ENCODE data around the gene ITCH. TPM values are rescaled to one million over a fixed set of nuclear protein-coding genes. Genes with fewer than 3 reads are reported as not detected.
"Not testable (repeated sequence)": the region's sequence is repeated elsewhere in the genome, so short reads cannot be mapped to it uniquely, and the experiment has no call there.

Gene ITCH
- total RNA-seq, 4 donors from 2014 or later: 35.2 to 82.8 (median 65.3) TPM

GRCh38 chr20:34479627-34480026, 116.6 kb downstream of the ITCH start:
- no peak overlapping the region for H3K27ac ChIP-seq
- H3K36me3 ChIP-seq: peaks cover 2 to 58% (median 25%) of the 10 kb centered on the region in 4 donors
- intact Hi-C loops (cut with DNase I; ENCODE audit: low total_unique reads): loop anchor here (10.0 kb wide), 1 partner anchor 855 kb away; no protein-coding TSS in a partner anchor
- H3K27me3 ChIP-seq: no peaks in the 10 kb centered on the region
- no peak overlapping the region for H3K4me3 ChIP-seq
- WGBS, 2 donors (ENCODE audit: low coverage in 1 of 2): 60 to 82% methylated on average over 1 to 4 of the region's 4 CpGs
- TF ChIP-seq EP300 (IDR thresholded peaks at IDR 0.05; ENCODE audit: low read depth): no peak
- no peak for TF ChIP-seq POLR2A (IDR thresholded peaks at IDR 0.05)
- TF ChIP-seq POLR2AphosphoS5 (IDR thresholded peaks at IDR 0.05): no peak
- no peak for TF ChIP-seq CTCF (IDR thresholded peaks at IDR 0.05)
- in situ Hi-C loops (cut with MboI; ENCODE audit: low pct_ligation_motif_present in 1 of 4, low pct_unique_long_range_greater_than_20kb in 1 of 4, low sequenced_read_pairs in 3 of 4): loop anchor here in 1 of 4 donors (25.0 kb wide), 1 partner anchor 167 kb away; the partner anchor contains the start of gene AHCY
- DNase-seq: no peak
- peaks cover 0 to 4% of the 10 kb centered on the region in 2 donors for H3K9me3 ChIP-seq
- H3K4me1 ChIP-seq: peaks cover 0 to 3% (median 0%) of the 10 kb centered on the region in 4 donors

- H3K4me1 ChIP-seq; H3K4me3 ChIP-seq; intact Hi-C loops (cut with DNase I; ENCODE audit: low total_unique reads); H3K27ac ChIP-seq; H3K9me3 ChIP-seq; H3K27me3 ChIP-seq; DNase-seq: not testable (repeated sequence)
- peaks cover 2 to 62% (median 25%) of the 10 kb centered on the region in 4 donors for H3K36me3 ChIP-seq
- in situ Hi-C loops (cut with MboI; ENCODE audit: low pct_ligation_motif_present in 1 of 4, low pct_unique_long_range_greater_than_20kb in 1 of 4, low sequenced_read_pairs in 3 of 4): loop anchor here in 1 of 4 donors (25.0 kb wide), 1 partner anchor 170 kb away; the partner anchor contains the start of gene AHCY
- 0 to 33% methylated on average over 1 of the region's 1 CpG for WGBS, 2 donors (ENCODE audit: low coverage in 1 of 2)
Observed at GRCh38 chr20:34482154-34482553, 119.1 kb downstream of the ITCH start.

- H3K36me3 ChIP-seq: peaks cover 2 to 46% (median 21%) of the 10 kb centered on the region in 4 donors
- in situ Hi-C loops (cut with MboI; ENCODE audit: low pct_ligation_motif_present in 1 of 4, low pct_unique_long_range_greater_than_20kb in 1 of 4, low sequenced_read_pairs in 3 of 4): loop anchor here in 1 of 4 donors (25.0 kb wide), 1 partner anchor 171 kb away; the partner anchor contains the start of gene AHCY
Observed at GRCh38 chr20:34483585-34484220, 120.6 kb downstream of the ITCH start.

GRCh38 chr20:34485068-34485634, 122.1 kb downstream of the ITCH start:
- intact Hi-C loops (cut with DNase I; ENCODE audit: low total_unique reads): no loop called here
- Histone ChIP-seq H3K9me3 (peaks cover 0 to 4% of the 10 kb centered on the region in 2 donors), H3K4me1 (no peaks in the 10 kb centered on the region)

More at GRCh38 chr20:34483585-34484220, 120.6 kb downstream of the ITCH start:
- H3K27ac ChIP-seq; H3K27me3 ChIP-seq; DNase-seq; intact Hi-C loops (cut with DNase I; ENCODE audit: low total_unique reads); H3K4me1 ChIP-seq; H3K9me3 ChIP-seq; H3K4me3 ChIP-seq: not testable (repeated sequence)
- WGBS, 2 donors (ENCODE audit: low coverage in 1 of 2): 93 to 100% methylated on average over 3 of the region's 3 CpGs

More at GRCh38 chr20:34485068-34485634, 122.1 kb downstream of the ITCH start:
- Histone ChIP-seq H3K27ac (no peak overlapping the region), H3K4me3 (no peak overlapping the region), H3K36me3 (peaks cover 2 to 52% (median 25%) of the 10 kb centered on the region in 4 donors), H3K27me3 (no peaks in the 10 kb centered on the region)
- TF ChIP-seq EP300 (IDR thresholded peaks at IDR 0.05; ENCODE audit: low read depth): no peak
- no peak for TF ChIP-seq CTCF (IDR thresholded peaks at IDR 0.05)
- no peak for TF ChIP-seq POLR2A (IDR thresholded peaks at IDR 0.05)
- TF ChIP-seq POLR2AphosphoS5 (IDR thresholded peaks at IDR 0.05): no peak
- DNase-seq: no peak
- in situ Hi-C loops (cut with MboI; ENCODE audit: low pct_ligation_motif_present in 1 of 4, low pct_unique_long_range_greater_than_20kb in 1 of 4, low sequenced_read_pairs in 3 of 4): loop anchor here in 1 of 4 donors (25.0 kb wide), 1 partner anchor 173 kb away; the partner anchor contains the start of gene AHCY
- WGBS, 2 donors (ENCODE audit: low coverage in 1 of 2): 79 to 83% methylated on average over 4 of the region's 4 CpGs

Measured in transverse colon (tissue), 4 donors.